GM19452 (cell line): ENCODE measurements around the gene CHN2.

Source experiments
- ATAC-seq: cut with Tn5 transposase; IDR thresholded peaks from one replicate; pipeline ENCODE4 v1.9.1; 2021; ENCODE audit not compliant: unreplicated experiment

Gene CHN2

DNA sequence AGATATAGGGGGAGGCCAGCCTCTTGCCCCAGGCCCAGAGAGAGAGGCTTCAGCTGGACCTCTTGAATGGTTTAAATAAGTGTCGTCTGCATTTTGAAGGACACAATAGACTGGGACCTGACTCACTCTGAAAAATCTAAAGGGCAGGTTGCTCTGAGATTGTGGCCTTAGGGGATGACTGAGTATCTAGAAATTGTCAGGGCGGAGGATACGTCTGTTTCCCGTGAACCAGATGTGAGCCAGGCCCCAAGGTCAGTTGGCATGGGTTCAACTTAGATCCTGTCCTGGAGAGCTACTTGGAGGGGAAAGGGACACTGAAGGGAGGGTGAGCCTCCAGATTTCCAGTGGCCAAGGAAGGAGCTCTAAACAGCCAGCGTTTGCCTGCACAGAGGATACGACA lies 110.2 kb downstream of the CHN2 start:
- ATAC-seq = no peak

DNA sequence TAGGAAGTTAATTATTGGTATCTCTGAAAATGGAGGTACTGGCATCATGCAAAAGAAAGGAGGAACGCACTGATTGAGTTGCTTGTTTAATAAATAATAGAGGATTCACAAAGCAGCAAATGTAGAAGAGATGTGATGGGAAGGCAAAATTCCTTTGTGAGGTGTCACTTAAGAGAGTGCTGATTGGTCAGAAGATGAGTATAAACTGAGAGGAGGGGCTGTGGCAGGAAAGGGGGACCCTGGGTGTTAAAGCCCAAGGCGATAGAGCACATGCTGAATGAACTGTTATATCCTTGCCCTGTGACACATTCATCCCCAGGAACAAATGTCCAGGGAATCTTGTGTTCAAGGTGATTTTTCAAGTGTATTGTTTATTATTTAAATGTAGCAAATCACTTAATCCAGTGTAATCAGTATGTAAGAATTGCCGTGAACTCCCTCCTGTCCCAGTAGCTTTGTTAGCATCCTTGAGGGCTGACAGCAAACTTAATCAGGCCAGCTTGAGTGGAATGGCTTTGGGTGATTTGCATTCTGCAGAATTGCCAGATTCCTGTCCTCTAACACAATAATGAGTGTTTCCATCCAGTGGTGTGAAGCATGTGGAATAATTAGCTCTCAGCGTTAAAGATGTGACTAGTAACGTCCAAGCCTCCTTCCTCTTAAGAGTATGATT lies 111.9 kb downstream of the CHN2 start:
- no peak for ATAC-seq

DNA sequence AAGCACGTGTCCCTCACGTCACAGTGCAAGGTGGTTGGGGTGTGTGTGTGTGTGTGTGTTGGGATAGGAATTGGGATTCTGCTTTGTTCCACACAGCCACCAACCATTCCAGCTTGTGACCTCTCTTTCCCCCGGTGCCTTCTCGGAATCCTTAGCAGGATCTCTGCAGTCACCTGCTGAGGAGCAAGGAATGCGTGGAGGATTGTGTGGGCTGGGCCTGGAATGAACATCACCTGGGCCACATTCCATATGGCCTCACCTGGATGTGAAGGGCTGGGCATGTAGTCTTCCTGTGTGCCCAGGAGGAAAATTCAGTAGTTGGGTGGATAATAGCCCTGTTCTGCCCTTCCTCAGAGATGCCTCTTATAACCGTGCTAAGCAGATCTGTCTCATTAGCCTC lies 113.8 kb downstream of the CHN2 start:
- no peak for ATAC-seq

DNA sequence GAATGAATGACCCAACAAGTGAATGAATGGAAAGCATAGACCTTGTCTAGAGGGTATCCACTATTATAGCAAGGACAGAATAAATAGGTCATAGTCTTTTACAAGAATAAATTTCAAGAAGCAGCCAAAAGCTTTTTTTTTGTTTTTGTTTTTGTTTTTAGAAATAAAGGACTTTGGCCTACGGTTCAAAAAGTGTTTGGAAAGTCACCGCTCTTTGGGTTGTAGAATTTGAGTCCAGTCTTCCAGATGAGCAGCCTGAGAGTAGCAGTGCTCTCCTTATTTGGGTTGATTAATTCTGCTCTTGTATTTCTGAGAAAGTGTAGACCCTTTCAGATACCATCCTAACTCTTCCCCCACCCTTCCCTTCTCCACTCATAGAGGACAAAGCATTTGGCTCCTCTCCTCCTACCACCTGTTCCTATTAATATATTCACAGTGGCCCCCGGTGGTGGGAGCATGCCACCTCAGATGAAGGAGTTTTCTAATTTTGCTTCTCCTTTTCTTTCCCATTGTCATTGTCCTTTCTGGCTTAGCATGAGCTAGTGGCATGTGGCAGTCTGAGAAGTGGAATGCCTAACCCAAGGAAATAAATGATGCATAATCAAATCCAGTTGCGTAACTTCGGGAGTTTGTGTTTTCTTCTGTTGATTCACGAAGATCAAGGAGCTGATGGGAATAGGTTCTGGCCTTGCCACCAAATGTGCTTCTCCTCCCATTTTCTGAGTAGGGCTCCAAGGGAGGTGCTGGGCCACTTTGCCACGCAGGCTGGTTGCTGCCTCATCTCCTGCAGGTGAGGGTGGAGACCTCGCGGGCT lies 114.7 kb downstream of the CHN2 start:
- ATAC-seq = no peak

DNA sequence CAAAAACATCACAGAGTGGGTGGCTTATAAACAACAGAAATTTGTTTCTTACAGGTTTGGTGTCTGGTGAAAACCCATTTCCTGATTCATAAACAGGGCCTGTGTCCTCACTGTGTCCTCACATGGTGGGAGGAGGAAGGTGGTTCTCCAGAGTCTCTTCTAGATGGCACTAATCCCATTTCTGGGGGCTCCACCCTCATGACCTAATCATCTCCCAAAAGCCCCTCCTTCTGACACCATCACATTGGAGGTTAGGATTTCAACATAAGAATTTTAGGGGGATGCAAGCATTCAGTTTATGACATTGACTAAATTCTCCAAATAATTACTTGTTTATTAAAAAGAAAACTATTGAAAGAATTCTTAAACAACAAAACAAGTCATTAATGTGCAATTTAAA lies 116.0 kb downstream of the CHN2 start:
- ATAC-seq = no peak

DNA sequence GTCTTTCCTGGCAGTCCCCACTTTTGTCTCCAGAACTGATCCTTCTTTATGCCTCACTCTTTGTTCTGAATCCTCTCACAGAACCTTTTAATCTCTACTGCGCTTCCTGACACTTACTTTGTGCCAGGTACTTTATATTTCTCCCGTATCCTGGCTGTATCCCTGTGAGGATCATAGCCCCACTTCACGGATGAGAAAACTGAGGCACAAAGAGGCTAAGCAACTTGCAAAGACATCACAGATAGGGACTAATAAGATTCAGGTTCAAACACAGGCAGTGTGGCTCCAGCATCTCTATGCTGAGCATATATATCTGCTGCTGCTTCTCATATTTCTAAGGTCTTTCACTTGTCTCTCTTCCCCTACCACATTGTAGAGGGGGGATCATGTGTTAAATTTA lies 116.7 kb downstream of the CHN2 start:
- ATAC-seq = no peak

DNA sequence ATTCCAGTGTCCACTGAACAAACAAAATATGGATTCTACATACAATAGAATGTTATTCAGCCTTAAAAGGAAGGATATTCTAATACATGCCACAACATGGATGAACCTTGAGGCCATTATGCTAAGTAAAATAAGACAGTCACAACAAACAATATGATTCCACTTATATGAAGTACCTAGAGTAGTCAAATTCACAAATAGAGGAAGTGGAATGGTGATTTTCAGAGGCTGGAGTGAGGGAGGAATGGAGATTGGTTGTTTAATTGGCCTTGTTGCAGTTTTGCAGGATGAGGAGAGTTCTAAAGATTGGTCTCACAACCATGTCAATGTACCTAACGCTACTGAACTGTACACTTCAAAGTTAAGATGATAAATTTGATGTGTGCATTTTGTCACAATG lies 119.6 kb downstream of the CHN2 start:
- ATAC-seq = no peak

DNA sequence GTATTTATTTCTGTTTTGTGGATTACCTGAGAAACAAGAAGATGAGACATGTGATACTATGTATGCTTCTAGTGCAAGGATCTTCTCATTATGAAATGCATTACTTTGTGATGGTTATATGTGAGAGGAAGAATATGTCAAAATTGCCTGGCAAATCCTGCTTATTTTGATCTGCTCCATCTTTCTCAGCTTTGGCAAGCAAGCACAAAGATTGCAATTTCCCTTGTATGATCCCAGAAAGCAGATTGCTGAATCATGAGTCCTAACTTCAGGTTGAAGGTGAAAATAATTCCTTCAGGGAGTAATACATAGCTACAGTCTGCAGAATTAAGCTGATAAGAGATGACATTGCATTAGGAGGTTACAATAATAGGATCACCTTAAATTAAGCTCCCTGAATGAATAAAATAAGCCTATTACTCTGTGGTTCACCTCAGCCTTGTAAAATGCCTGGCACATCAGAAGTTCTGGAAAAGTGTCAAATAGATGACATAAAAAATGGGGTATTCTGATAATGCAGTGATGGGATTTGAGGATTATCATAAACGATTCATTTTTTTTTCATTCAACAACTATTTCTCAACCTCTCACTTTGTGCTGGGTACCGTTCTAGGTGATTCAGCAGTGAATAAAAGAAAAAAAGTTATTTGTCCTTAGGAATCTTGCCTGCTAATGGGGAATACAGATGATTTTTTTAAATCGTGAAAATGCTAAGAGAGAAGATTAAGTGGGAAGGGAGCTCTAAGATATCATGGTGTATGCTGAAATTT lies 120.7 kb downstream of the CHN2 start:
- no peak for ATAC-seq

DNA sequence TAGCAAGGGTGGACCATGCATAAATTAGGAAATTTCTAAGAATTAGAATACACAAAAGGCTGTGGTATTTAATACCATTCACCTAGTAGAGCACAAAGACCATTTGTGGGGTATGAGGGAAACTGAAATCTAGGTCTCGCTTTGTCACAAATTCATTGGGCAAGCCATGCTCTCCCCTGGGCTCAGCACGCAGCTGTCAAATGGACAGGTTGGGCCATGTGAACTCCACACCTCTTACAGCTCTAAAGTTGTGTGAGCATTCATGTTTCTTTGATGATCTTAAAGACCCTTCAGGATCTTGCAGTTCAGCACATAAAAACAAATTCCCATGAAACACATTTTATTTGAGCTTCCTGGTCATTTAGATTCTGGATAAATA lies 121.3 kb downstream of the CHN2 start:
- ATAC-seq = no peak

DNA sequence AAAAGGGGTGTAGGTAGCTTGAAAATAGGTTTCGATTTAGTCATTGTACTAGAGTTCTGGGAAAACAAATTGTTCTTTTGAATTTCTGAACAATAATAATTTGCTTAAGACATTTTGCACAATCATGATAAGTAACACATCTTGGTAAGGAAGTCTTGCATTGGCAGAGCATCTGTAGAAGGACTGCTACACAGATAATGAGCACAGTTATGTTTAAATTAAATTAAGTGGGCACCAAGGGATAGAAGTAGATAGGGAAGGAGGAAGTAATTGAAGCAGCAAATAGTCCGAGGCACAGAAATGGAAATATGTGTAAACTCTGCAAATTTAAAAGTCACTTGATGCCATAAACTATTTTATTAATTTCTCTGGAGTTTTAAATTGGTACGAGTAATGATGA lies 122.4 kb downstream of the CHN2 start:
- no peak for ATAC-seq

DNA sequence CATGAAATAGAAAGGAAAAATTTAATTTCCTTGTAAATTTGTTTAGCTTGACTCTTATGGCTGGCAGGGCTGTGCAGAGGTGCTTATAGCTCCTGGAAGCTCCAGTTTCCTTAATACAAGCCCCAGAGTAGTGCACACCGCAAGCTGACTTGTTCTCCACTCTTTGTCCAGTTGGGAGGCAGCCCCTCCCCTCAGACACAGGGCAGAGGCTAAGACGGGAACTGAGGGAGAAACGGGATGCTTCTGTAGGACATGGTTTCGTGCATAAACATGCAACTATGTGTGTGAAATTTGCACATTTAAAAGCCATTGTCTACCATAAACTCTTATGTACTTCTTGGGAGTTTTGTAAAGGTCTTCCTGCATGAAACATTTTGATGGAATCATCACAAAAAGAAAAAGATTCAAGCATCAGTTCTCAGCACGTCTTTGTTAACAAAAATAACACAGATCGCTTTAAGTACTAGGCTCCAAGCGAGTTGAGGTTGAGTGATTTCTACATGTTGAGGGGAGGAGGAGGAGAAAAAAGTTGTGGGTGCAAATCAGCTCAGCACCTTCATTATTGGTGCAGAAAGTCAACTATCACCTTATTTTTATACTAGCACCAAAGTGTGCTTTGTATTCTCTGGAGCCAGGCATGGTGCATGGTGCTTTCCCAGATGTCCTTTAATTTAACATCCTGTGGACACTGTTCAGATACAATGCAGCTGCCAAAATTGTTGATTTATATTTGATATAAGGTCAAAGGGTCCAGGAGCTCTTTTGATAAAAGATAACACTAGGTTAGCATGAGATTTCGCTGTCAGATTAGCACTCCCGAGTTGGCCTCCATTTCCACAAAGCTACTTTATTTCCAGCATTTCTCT lies 124.5 kb downstream of the CHN2 start:
- ATAC-seq = no peak

DNA sequence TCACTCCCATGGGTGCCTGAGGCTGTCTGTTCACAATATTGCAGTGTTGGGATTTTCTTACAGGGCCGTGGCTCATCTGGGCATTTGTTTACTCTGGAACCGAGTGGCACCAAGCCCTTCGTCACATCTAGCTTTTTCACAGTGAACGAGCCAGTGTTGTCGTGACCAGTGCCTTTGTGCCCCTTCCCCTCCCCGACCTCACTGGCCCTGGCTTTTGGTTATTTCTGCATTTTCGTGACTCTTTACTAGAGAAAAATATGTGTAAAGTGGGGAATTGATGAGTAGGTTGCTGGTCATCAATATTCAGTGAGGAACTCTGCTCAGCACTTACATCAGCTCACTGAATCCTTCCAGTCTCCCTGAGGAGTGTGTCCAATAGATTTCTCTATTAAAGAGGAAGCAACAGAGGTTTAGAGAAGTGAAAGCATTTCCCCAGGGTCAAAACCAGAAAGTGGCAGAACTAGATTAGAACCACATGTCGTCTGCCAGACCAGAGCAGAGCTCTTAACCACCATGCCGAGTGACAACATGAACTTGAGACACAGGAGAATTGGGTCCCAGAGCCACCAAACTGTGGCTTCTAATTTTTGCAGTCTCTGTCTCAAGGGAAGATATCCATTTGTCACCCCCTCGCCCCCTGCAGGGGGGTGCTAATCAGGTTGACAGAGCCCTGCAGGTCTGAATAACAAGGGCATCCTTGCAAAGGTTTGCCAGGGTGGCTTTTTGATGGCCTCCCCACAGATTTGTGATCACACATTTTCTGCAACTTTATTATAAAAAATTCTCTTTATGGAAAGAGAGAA lies 125.3 kb downstream of the CHN2 start:
- ATAC-seq = no peak

DNA sequence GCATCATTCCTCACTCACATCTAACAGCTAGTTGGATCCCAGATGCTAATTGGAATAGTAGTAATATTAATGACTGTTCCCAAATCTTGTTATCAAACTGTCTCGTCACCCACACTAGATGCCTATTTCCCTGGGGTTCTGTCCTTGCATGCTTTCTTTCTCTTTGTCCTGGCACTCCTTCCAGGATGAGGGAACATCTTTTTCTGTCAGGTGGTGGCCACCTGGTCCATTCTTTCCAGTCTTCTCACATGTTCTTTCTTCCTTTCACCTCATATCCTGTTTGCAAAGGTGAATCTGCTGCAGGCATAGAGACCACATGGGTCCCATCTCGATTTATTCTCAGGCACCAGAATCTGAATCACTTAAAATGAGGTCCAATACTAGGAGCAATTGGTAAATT lies 126.0 kb downstream of the CHN2 start:
- no peak for ATAC-seq

DNA sequence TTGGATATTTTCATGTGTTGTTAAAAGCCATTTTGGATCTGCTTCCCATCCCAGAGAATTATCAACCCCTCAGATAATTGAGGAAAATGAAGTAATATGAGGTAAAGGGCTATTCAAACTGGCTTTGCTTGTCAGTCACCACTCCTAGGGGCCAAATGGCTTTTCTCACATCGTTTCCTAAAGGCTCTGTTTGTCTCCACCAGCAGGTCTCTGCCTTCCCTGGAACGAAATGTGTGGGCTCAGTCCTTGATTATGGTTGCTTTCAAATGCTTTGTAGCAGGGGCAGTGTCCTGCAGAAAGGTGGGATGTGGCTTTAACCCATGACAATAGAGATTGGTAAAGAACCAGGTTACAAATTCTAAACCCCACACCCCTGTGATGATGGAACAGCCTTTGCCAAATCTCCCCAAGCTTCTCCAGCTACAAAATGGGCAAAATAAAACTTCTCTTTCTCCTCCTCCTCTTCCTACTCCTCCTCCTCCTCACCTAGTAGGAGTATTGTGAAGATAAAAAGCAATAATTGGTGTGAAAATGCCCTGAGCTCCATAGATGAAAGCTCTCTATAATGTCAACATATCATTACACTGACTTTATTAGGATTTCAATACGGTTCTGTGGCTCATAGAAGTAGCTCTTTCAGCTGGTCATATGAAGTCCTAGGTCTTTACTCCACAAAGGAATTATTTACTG lies 127.6 kb downstream of the CHN2 start:
- ATAC-seq = no peak

DNA sequence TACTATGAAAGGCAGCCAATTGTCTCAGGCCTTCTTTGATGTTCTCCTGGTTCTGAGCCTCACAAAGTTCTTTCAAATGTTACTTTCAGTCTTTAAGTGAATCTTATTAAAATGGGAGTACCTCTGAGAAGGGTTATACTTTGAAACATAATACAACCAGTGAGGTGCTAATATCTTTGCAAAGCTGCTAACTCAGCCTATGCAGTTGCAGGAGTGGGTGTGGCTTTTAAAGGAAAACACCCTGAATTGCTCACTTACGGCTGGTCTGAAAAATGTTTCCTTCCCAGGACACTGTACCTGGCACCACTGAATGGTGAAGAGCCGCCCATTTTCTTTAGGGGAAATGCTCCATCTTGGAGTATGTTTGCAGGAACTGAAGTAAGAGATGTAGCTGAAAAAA lies 130.9 kb downstream of the CHN2 start:
- no peak for ATAC-seq

DNA sequence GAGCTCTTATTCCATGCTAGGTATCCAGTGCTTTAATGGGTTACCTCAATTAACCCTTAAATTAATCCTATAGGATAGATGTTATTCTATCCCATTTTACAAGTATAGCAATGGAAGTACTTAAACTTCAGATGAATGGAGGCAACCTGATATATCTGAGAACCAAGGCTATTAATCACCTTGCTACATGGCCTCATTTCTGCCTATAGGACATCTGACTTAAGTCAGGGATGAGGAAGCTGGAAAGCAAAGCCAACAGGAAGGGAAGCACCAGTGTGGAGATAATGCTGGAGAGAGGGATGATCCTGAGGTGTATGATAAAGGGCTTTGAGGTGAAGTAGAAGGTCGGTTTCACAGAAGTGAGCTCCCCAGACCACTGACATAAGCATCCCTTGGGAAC lies 132.3 kb downstream of the CHN2 start:
- no peak for ATAC-seq

DNA sequence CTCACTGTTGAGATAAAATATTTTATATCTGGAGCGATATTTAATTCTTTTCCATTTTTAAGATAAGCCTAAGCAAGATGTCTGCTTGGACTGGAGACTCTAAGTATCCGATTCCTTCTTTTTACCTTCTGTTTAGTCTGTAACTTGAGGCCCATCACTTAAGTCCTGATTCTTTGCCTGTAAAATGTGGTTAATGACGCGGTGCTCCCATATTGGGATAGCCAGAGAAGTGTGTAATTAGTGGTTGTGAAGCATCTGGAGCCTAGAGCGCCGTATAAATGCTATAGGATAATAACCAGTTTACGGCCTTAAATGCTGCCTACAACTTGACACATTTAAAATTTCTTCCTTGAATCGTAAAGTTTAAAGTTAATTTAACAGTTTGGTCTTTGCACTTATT lies 132.9 kb downstream of the CHN2 start:
- no peak for ATAC-seq

DNA sequence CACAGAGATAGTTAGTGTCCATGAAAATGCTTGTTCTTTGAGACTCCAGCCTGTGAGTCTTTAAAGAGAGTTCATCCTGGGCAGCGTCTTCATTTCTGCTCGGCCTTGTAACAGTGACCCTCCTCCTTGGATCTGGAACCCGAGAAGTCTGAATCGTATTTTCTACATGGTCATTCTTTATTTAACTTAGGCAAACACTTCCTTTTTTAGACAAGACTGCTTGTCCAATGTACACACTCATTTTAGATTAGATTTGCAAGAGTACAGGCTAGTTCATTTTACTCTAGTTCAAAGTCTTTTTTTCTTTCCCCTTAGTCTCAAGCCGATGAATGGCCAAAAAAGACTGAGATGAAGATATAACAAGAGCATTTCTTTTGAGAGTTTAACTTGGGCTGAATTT lies 133.5 kb downstream of the CHN2 start:
- ATAC-seq = no peak

DNA sequence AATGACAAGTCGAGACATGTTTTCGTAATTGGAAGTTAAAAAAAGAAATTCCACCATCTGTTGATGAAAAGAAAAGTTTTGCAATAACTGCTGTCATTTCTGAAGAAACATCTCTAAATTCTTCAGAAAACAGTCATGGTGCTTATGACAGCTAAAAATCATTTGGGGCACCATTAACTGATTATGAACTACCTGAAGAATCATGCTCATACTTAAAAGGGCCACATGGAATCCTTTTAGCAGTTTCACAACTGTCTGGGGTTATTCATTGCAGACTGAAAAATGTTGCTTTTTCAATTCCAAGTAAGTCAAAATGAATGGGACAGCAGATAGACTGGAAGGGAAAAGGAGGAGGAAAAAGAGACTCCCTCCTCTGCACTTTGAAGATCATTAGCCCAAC lies 134.2 kb downstream of the CHN2 start:
- ATAC-seq = no peak

DNA sequence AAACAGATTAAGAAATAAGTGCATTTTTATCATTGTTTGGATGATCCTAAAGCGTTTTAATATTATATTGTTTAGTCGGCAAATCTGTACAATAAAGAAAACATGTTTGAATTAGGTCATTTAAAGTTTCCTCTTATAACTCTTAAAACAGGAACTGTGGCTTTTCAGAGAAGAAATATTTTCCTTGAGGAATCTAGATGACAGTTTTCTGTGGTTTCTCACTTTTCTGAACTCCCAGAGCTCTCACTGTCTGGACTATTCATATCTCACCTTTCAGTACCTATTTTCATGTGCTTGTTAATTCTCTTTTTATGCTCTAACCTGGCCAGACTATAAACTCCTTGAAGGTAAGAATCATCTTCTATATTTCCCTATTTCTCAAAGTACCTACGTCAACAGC lies 135.1 kb downstream of the CHN2 start:
- no peak for ATAC-seq
